Measurements from ENCODE around the gene RASSF8.

The RASSF8 gene, protein sequence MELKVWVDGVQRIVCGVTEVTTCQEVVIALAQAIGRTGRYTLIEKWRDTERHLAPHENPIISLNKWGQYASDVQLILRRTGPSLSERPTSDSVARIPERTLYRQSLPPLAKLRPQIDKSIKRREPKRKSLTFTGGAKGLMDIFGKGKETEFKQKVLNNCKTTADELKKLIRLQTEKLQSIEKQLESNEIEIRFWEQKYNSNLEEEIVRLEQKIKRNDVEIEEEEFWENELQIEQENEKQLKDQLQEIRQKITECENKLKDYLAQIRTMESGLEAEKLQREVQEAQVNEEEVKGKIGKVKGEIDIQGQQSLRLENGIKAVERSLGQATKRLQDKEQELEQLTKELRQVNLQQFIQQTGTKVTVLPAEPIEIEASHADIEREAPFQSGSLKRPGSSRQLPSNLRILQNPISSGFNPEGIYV

DNA sequence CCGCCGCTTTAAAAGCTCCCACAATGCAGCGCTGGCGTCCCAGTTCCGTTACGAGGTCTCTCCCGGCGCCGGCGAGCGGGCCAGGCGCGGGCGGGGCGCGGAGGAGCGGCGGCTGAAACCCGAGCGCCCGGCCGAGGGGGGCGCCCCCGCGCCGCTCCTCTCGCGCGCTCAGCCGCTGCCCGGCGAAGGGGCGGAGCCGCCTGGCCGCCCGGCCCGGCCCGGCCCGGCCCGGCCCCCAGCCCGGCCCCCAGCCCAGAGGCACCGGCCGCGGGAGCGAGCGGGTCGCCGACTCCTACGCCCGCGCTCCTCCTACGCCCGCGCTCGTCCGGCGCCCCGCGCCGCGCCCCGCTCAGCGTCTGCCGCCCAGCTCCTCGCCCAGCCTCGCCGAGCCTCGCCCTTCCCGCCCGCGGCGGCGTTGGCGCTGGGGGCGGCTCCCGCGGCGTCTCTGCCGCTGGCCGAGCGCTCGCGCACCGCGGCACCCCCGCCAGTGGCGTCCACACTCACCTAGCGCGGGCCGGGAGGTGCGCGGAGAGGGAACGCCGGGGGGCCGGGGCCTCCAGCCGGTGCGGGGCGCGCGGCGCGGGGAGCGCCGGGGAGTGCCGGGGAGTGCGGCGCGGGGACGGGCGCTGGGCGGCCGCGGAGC, at the start of gene RASSF8:
Gene RASSF8, plus strand, starts transcription at position 255 of the 643 bp plus-strand sequence. CDS start 96,662 bp downstream, outside the sequence.
- DNase-seq = no peak

- DNase-seq = no peak
Measured at GRCh38 chr12:25914551-25914950, 43.9 kb upstream of the RASSF8 start.

- DNase-seq = no peak
Measured at GRCh38 chr12:25924491-25925001, 33.9 kb upstream of the RASSF8 start.

- no peak for DNase-seq
Measured at GRCh38 chr12:25925064-25925463, 33.4 kb upstream of the RASSF8 start.

GRCh38 chr12:25926536-25926935, 31.9 kb upstream of the RASSF8 start:
- DNase-seq = no peak

- DNase-seq = no peak
Measured at GRCh38 chr12:25929142-25929541, 29.3 kb upstream of the RASSF8 start.

- no peak for DNase-seq
Measured at GRCh38 chr12:25932971-25933370, 25.5 kb upstream of the RASSF8 start.

DNA sequence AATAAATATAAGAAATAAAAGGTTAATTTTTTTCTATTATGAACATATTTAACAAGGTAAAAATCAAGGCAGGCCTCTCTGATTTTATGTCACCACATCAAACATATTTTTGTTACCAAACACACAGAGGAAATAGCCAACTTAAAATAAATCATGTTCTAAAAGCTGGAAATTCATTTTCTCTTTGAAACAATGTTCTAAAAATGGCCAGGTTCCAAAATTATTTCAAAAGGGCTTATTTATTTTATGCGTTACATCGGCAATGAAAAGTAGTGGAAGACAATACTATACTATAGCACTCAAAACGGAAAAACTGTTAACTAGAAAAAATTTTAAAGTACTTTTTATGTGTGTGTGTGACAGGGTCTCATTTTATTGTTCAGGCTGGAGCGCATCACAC, 24.0 kb upstream of the RASSF8 start:
- no peak for DNase-seq

GRCh38 chr12:25935355-25936144, 22.9 kb upstream of the RASSF8 start:
- DNase-seq = no peak

DNA sequence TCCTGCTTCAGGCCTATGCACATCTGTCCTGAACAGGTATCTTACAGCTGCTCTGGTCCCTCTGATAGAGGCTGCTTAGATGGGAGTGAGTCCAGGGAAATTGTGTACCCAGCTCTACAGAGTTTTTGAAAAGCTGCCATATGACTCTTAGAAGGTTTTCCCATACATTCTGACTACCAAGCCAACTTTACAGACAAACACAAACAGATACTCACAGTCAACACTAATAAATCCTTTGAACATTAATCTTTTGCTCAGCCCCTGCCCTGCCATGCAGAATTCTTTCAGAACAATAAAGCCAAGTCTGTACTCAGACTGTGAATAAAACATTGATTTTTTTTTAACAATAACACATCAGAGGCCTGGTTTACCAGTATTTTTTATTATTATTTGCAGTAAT, 21.4 kb upstream of the RASSF8 start:
- DNase-seq = no peak

GRCh38 chr12:25938581-25938980, 19.9 kb upstream of the RASSF8 start:
- DNase-seq = no peak

DNA sequence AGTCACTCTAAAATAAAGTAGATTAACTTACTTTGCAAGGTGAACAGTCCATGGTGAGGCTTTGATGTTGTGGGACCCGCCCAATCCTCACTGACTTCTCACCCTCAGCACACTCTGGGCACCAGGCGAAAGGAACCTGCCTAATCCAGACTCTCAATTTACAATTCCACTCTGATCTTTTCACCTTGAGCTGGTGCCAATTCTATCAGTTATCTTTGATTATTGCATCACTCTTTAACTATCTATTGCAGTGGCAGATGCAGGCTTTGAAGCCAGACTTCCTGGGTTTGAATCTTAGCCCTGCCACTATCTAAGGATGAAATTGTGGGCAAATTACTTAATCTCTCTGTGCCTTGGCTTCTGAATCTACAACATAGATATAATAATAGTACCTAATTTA, 18.9 kb upstream of the RASSF8 start:
- DNase-seq = no peak

DNA sequence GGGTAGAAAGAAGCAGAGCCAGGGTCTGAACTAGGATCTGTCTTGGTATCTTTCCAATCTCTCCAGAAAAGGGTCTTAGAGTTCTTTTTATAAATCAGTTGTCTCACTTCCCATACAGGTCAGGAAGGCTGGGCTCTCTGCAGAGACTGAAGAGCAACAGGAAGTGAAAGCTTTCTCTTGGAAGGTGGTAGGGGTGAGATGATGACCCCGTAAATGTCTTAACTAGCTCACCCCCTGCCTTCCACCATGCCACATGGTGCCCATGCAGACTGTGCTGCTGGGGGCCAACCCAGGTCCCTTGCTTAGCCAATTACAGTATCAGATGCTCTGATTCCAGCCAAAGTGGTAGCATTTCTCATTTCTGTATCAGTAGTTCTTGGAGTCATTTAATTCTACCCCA, 17.6 kb upstream of the RASSF8 start:
- no peak for DNase-seq

GRCh38 chr12:25942709-25943108, 15.8 kb upstream of the RASSF8 start:
- DNase-seq = no peak

DNA sequence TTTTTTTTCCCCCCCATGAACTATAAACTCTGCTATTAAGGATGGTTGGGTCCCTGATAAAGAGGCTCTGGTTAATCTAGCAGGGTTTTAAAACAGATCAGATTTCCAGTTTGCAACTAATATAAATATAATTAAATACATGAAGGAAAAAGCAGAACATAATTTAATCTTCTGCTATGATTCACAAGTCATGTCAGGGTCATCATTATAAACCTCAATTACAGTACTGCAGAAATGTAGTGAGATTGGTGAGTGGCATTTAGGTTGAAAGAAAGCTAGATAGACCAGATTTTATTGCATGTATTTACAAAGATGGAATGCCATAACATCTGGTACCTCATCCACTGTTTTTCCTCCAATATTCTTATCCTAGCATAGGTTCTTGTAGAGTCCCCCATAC, 14.5 kb upstream of the RASSF8 start:
- DNase-seq = no peak

- no peak for DNase-seq
Measured at GRCh38 chr12:25949343-25949742, 9.1 kb upstream of the RASSF8 start.

- no peak for DNase-seq
Measured at GRCh38 chr12:25950329-25951115, 8.0 kb upstream of the RASSF8 start.

GRCh38 chr12:25957793-25958427, 572 bp upstream of the RASSF8 start:
- DNase-seq = no peak

GRCh38 chr12:25959071-25959961, 834 bp downstream of the RASSF8 start:
- DNase-seq = no peak

- DNase-seq = no peak
Measured at GRCh38 chr12:25960143-25960542, 1.7 kb downstream of the RASSF8 start.

- no peak for DNase-seq
Measured at GRCh38 chr12:25960961-25961360, 2.5 kb downstream of the RASSF8 start.

All from NCI-H1694 treated with DMSO at 0.1 percent for 48 hours (cell line).